Transverse colon (tissue), 4 donors: ENCODE measurements around the gene ECSIT.

Experiments used
- CTCF ChIP-seq, 5 experiments: fragments of 200-600 bp in 3 of 5; fragments of 450-650 bp in 2 of 5; sonication (generic) in 3 of 5; IDR thresholded peaks; 1 replicate in 2 of 5; 2 replicates in 3 of 5; pipeline ENCODE4 v1.5.1; 2016 to 2017; ENCODE audit warnings: antibody characterized with exemption in 5 of 5, inconsistent platforms in 3 of 5, mild to moderate bottlenecking in 2 of 5, moderate library complexity in 1 of 5
- EP300 ChIP-seq: sonication (generic); formaldehyde crosslinking; IDR thresholded peaks from one replicate; pipeline ENCODE4 v1.6.1; 2017; ENCODE audit warnings: antibody characterized with exemption, low read depth
- POLR2AphosphoS5 ChIP-seq, 3 donors: sonication (generic); formaldehyde crosslinking; IDR thresholded peaks; one replicate each; pipeline ENCODE4 v1.6.1; 2016; ENCODE audit warnings: antibody characterized with exemption in 3 of 3

- TF ChIP-seq CTCF (IDR thresholded peaks at IDR 0.05) (no peak), EP300 (no peak), POLR2AphosphoS5 (IDR thresholded peaks at IDR 0.05) (no peak)
These were observed 19.2 kb upstream of the ECSIT start for GRCh38 chr19:11547929-11548700.
